Measurements from ENCODE around the gene KATNB1. TPM values are rescaled to one million over a fixed set of nuclear protein-coding genes. Genes with fewer than 3 reads are reported as not detected.
A peak's percentile ranks its signal among the peaks of the same experiment; 100 is the strongest.

The KATNB1 gene
- total RNA-seq, 1 donor = 11.8 TPM

DNA sequence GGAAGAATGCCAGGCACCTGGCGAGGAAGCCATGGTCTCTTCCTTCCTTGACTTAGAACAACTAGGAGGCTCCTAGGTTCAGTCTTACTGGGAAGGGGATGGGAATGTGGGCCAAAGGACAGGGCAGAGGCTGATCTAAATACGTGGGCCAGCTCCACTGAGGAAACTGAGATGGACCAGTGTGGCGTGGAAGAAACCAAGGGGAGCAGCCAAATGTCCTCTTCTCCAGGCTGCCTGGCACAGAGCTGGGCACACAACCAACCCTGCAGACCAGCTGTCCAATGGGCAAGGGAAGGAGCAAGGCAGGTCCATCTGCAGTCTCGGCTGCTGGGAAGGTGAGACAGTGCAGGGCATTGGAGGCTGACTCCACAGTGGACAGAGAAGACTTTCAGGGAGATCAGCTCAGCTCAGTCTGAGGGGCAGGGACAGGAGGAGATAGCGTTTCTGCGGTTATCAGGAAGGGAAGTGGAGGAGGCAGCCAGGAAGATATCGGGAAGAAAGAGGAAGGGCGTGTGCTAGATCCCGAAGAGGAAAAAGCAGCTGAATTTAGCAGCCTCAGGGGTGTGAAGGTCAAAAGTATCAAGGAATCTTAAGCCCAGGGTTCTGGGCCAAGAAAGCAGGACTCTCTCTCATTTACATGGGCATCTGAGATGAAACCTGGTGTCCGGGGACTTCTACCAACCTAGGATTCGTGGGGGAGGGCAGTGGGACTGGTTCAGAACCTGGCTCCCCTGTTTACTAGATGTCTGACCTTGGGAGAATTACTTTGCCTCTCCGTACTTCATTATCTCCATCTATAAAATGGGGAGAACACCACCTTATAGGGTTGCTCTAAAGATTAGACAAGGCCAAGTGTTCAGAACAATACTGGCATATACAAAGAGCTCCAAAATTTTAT, 64.9 kb downstream of the KATNB1 start:
- Histone ChIP-seq H3K4me1 (ENCODE audit: insufficient read depth, low read length) (peaks cover 39% of the 10 kb centered on the region), H3K27me3 (ENCODE audit: insufficient read depth, low read length) (peaks cover 26% of the 10 kb centered on the region), H3K9me3 (ENCODE audit: low read depth, low read length) (no peaks in the 10 kb centered on the region), H3K4me3 (ENCODE audit: low read length) (no peak overlapping the region)

DNA sequence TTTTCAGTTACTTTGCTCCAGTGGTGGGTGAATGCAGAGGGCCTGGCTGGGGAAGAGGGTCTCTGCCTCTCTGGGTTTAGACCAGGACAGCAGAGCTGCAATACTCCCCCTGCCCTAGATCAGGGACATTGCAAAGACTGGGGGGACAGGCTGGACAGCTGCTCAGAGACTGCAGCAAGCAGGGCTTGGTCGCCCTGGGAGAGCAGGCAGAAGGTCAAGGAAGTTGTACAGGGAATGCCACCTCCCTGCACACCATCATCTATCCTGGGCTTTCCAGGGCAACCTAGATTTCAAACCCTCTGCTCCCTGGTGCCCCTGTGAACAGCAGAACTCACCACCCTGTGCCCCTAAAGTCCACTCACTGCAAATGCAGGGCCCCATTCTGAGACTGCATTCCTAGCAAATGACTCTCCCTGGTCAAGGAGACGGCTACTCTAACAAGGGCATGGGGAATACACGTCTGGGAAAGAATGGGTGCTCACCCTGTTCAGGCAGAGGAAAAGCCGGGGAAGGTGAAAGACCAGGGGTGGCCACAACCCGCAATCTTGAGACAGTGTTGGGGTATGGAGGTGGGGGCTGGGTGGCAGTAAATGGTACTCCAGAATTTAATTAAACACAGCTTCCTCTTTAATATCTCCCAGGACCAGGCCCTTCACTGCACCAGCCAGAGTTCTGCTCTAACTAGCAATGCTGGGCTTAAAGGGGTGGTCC, 65.7 kb downstream of the KATNB1 start:
- H3K27me3 ChIP-seq (ENCODE audit: insufficient read depth, low read length) = peaks cover 26% of the 10 kb centered on the region

GRCh38 chr16:57801809-57802340, 66.3 kb downstream of the KATNB1 start:
- Histone ChIP-seq H3K27me3 (ENCODE audit: insufficient read depth, low read length) (peaks cover 26% of the 10 kb centered on the region), H3K4me1 (ENCODE audit: insufficient read depth, low read length) (peaks cover 39% of the 10 kb centered on the region), H3K9me3 (ENCODE audit: low read depth, low read length) (no peaks in the 10 kb centered on the region), H3K4me3 (ENCODE audit: low read length) (peak overlapping the region; percentile 13)

More for the DNA sequence above, 65.7 kb downstream of the KATNB1 start:
- no peak overlapping the region for H3K4me3 ChIP-seq (ENCODE audit: low read length)
- H3K4me1 ChIP-seq (ENCODE audit: insufficient read depth, low read length) = peaks cover 39% of the 10 kb centered on the region
- no peaks in the 10 kb centered on the region for H3K9me3 ChIP-seq (ENCODE audit: low read depth, low read length)

GRCh38 chr16:57802341-57803133, 67.0 kb downstream of the KATNB1 start, which contains the start of gene KIFC3:
TSS of gene KIFC3 (minus strand) at chr16:57802491. CDS start at chr16:57798243, 4,248 bp downstream.
- Histone ChIP-seq H3K4me1 (ENCODE audit: insufficient read depth, low read length) (peaks cover 40% of the 10 kb centered on the region), H3K9me3 (ENCODE audit: low read depth, low read length) (no peaks in the 10 kb centered on the region), H3K4me3 (ENCODE audit: low read length) (peak within 1 kb of the TSS; percentile 13), H3K27me3 (ENCODE audit: insufficient read depth, low read length) (peaks cover 26% of the 10 kb centered on the region)

DNA sequence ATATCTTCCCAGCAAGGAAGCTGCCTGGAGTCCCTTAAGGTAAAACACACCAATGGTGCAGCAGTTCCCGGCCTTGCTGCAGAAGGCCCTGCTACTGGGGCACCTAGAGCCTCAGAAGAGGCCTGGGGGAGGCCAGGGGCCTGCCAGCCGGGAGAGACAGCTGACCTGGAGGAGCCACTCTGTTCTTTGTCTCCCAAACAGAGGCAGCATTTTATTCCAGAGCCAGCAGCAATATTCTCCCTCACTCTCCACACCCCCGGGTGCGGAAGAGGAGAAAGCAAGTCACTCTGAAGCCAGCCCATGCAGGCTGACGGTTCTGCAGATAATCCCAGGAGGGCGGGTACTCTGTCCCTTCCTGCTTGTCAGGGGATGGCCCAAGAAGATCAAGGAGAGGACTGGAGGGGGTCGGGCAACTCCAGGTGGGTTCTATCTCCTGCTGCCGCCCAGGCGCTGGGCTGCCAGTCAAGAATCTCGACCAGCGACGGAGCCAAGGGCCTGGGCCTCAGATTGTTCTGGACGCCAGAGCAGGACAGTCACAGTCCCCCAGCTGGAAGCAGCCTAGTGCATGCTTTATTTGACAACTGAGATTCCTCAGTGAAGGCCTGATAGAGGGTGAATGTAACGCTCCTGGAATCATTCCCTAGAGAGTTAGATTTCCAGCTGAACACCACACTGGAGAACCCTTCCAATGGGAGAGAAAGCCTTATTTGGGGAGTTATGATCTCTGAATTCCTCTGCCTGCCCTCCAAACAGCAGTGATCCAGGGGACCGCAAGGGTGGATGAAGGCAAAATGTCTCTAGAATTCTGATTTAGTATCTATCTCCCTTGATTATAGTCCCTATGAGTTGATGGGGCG, 67.8 kb downstream of the KATNB1 start:
- Histone ChIP-seq H3K9me3 (ENCODE audit: low read depth, low read length) (no peaks in the 10 kb centered on the region), H3K27me3 (ENCODE audit: insufficient read depth, low read length) (peaks cover 26% of the 10 kb centered on the region), H3K4me1 (ENCODE audit: insufficient read depth, low read length) (peaks cover 49% of the 10 kb centered on the region), H3K4me3 (ENCODE audit: low read length) (no peak overlapping the region)

DNA sequence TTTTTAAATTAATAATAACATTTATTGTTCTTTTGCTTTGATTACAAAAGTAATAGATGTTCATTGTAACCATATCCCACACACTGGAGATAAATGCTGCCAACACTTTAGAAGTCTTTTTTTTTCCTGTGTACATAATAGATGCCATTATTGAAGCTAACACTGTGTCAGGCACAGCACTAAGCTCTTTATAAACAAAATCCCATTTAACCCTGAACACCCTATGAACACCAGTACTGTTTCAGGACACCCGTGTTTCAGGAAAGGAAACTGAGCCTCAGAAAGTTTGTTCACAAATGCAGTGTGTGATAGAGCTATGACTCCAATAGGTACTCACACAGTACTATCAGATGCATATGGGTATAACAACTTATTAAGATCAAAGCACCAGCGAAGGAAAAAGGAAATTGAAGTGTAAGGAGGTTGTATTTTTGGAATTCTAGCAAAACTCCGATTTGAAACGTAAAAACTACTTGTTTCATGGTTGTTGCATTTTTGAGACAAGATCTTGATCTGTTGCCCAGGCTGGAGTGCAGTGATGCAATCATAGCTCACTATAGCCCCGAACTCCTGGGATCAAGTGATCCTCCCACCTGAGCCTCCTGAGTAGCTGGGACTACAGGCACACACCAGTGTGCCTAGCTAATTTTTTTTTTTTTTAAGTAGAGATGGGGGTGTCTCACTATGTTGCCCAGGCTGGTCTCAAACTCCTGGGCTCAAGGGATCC, 68.7 kb downstream of the KATNB1 start:
- Histone ChIP-seq H3K9me3 (ENCODE audit: low read depth, low read length) (no peaks in the 10 kb centered on the region), H3K4me3 (ENCODE audit: low read length) (no peak overlapping the region), H3K4me1 (ENCODE audit: insufficient read depth, low read length) (peaks cover 57% of the 10 kb centered on the region), H3K27me3 (ENCODE audit: insufficient read depth, low read length) (peaks cover 26% of the 10 kb centered on the region)

GRCh38 chr16:57805176-57805575, 69.6 kb downstream of the KATNB1 start:
- Histone ChIP-seq H3K4me3 (ENCODE audit: low read length) (no peak overlapping the region), H3K9me3 (ENCODE audit: low read depth, low read length) (no peaks in the 10 kb centered on the region), H3K27me3 (ENCODE audit: insufficient read depth, low read length) (peaks cover 26% of the 10 kb centered on the region), H3K4me1 (ENCODE audit: insufficient read depth, low read length) (peaks cover 57% of the 10 kb centered on the region)

Other genes with a start within 250 kb of the KATNB1 start
- gene DOK4, start 249.3 kb upstream of the KATNB1 start, total RNA-seq = 0.94 TPM
- gene CCDC102A, start 199.2 kb upstream of the KATNB1 start, total RNA-seq = 1.9 TPM
- 1.8 TPM for gene ADGRG5, start 193.1 kb upstream of the KATNB1 start, total RNA-seq
- gene ADGRG1, start 107.1 kb upstream of the KATNB1 start, total RNA-seq = 12.2 TPM
- 1.7 TPM for gene ADGRG3, start 67.5 kb upstream of the KATNB1 start, total RNA-seq
- 0.63 TPM for gene DRC7, start 41.0 kb upstream of the KATNB1 start, total RNA-seq
- gene KIFC3, start 66.7 kb downstream of the KATNB1 start, total RNA-seq = 5.8 TPM
- not detected for gene CNGB1, start 235.4 kb downstream of the KATNB1 start, total RNA-seq